Measurements from ENCODE around the gene FMO3.

Gene FMO3

GRCh38 chr1:171090604-171091003, at the start of gene FMO3:
FMO3 (plus strand) TSS chr1:171090905; CDS start chr1:171092659, 1,754 bp downstream.
- DNase-seq = no peak

GRCh38 chr1:171048014-171048413, 42.7 kb upstream of the FMO3 start:
- no peak for DNase-seq

- no peak for DNase-seq
Observed at GRCh38 chr1:171052977-171053376, 37.7 kb upstream of the FMO3 start.

- DNase-seq = no peak
Observed at GRCh38 chr1:171055966-171056643, 34.6 kb upstream of the FMO3 start.

- no peak for DNase-seq
Observed at GRCh38 chr1:171061425-171062143, 29.1 kb upstream of the FMO3 start.

- DNase-seq = no peak
Observed at GRCh38 chr1:171062902-171063301, 27.8 kb upstream of the FMO3 start.

- no peak for DNase-seq
Observed at GRCh38 chr1:171075041-171075440, 15.7 kb upstream of the FMO3 start.

GRCh38 chr1:171081314-171081753, 9.4 kb upstream of the FMO3 start:
- peak; percentile 1 for DNase-seq

GRCh38 chr1:171081763-171082201, 8.9 kb upstream of the FMO3 start:
- no peak for DNase-seq

- DNase-seq = no peak
Observed at GRCh38 chr1:171082606-171083005, 8.1 kb upstream of the FMO3 start.

- no peak for DNase-seq
Observed at GRCh38 chr1:171083222-171083621, 7.5 kb upstream of the FMO3 start.

- no peak for DNase-seq
Observed at GRCh38 chr1:171084091-171084490, 6.6 kb upstream of the FMO3 start.

- DNase-seq = no peak
Observed at GRCh38 chr1:171084870-171085269, 5.8 kb upstream of the FMO3 start.

- DNase-seq = no peak
Observed at GRCh38 chr1:171087896-171088295, 2.8 kb upstream of the FMO3 start.

GRCh38 chr1:171103862-171104261, 13.2 kb downstream of the FMO3 start:
- no peak for DNase-seq

GRCh38 chr1:171107262-171107940, 16.7 kb downstream of the FMO3 start:
- DNase-seq = no peak

GRCh38 chr1:171107969-171108368, 17.3 kb downstream of the FMO3 start:
- no peak for DNase-seq

GRCh38 chr1:171109966-171110365, 19.3 kb downstream of the FMO3 start:
- no peak for DNase-seq

- DNase-seq = no peak
Observed at GRCh38 chr1:171110621-171111326, 20.1 kb downstream of the FMO3 start.

GRCh38 chr1:171112119-171112518, 21.4 kb downstream of the FMO3 start:
- DNase-seq = no peak

GRCh38 chr1:171113382-171113781, 22.7 kb downstream of the FMO3 start:
- no peak for DNase-seq

GRCh38 chr1:171115280-171115897, 24.7 kb downstream of the FMO3 start:
- DNase-seq = no peak

GRCh38 chr1:171116676-171117075, 26.0 kb downstream of the FMO3 start:
- no peak for DNase-seq

Measured in NCI-H146 (cell line).